Omental fat pad (tissue), 4 donors: ENCODE results near the gene ACTL6A. TPM values are rescaled to one million over a fixed set of nuclear protein-coding genes. Genes with fewer than 3 reads are reported as not detected.

Experiments
- ATAC-seq: fragments of 150-250 bp; one replicate; pipeline ENCODE4 v1.9.1; 2016; ENCODE audit warnings: mild to moderate bottlenecking, moderate library complexity; ENCODE audit not compliant: low FRiP score
- DNase-seq: peaks from one replicate; pipeline ENCODE4 v3.0.0-alpha.2; 2019; ENCODE audit warnings: low spot score
- total RNA-seq, 4 donors: library from RNA; depleted of rRNA; stranded (reverse); fragments of >200 nt; gene quantifications; one replicate each; pipeline ENCODE4 v1.1.0, GENCODE V29; 2016
- TF ChIP-seq, protein P1 (sequence below), 3 donors: fragments of 450-650 bp; IDR thresholded peaks; one replicate each; pipeline ENCODE4 v1.5.1; 2016 to 2017; ENCODE audit warnings: antibody characterized with exemption in 3 of 3, mild to moderate bottlenecking in 3 of 3, moderate library complexity in 2 of 3

Gene ACTL6A
- total RNA-seq, 4 donors from 2014 or later = 25.6 to 50.4 (median 33.4) TPM

DNA sequence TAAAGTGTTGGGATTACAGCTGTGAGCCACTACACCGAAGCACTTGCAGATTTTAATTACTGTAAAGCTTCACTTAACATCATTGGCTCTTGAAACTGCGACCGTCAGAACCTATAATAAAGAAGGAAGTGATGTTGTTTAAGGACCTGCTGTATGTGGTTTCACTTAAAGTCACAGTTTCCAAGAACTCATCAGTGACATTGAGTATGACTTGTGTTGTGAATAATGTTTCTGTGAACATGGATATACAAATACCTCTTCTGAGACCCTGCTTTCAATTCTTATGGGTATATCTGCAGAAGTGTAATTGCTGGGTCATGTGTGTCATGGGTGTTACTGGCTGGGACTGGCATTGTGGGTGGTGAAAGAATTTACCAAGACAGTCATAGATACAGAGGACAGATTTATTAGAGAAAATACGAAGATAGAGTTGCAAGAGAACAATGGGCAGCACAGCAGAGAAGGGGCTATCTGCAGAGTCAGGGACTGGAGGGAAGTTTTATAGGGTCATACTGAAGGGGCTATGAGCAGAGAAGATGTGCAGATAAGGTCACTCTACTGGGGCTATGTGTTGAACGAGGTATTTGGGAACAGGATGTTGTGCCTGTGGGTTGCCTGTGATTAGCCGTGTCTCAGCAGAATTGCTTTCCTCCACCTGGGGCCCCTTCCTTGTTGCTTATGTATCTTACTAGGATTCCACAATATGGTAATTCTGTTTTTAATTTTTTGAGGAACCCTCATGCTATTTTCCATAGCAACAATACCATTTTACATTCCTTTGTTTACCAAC is 46.4 kb downstream of the ACTL6A start:
- no peak for ATAC-seq
- TF ChIP-seq, protein P1, sequence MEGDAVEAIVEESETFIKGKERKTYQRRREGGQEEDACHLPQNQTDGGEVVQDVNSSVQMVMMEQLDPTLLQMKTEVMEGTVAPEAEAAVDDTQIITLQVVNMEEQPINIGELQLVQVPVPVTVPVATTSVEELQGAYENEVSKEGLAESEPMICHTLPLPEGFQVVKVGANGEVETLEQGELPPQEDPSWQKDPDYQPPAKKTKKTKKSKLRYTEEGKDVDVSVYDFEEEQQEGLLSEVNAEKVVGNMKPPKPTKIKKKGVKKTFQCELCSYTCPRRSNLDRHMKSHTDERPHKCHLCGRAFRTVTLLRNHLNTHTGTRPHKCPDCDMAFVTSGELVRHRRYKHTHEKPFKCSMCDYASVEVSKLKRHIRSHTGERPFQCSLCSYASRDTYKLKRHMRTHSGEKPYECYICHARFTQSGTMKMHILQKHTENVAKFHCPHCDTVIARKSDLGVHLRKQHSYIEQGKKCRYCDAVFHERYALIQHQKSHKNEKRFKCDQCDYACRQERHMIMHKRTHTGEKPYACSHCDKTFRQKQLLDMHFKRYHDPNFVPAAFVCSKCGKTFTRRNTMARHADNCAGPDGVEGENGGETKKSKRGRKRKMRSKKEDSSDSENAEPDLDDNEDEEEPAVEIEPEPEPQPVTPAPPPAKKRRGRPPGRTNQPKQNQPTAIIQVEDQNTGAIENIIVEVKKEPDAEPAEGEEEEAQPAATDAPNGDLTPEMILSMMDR (IDR thresholded peaks at IDR 0.05) = no peak
- no peak for DNase-seq

GRCh38 chr3:179610066-179610465 is 47.3 kb downstream of the ACTL6A start:
- ATAC-seq = no peak
- DNase-seq = no peak
- TF ChIP-seq, protein P1 (IDR thresholded peaks at IDR 0.05) = no peak

DNA sequence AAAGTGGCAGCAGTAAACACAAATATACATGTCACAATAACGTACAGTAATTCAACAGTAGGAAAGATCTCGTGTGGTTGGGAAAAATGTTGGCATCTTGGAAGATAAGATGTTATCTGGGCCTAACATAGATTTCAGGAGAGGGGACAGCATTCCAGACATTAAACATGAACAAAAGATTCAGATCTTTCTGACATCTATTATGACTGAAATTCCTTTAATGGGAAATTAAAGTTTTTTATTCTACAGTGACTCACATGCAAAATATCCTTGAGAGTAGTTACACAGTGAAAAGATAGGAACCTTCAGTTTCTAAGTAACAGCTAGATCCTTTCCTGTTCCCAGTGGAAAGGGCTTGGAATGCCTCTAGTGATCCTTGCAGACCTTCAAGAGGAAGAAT is 51.1 kb downstream of the ACTL6A start:
- TF ChIP-seq, protein P1 (IDR thresholded peaks at IDR 0.05) = no peak
- ATAC-seq (no peak), DNase-seq (no peak)

DNA sequence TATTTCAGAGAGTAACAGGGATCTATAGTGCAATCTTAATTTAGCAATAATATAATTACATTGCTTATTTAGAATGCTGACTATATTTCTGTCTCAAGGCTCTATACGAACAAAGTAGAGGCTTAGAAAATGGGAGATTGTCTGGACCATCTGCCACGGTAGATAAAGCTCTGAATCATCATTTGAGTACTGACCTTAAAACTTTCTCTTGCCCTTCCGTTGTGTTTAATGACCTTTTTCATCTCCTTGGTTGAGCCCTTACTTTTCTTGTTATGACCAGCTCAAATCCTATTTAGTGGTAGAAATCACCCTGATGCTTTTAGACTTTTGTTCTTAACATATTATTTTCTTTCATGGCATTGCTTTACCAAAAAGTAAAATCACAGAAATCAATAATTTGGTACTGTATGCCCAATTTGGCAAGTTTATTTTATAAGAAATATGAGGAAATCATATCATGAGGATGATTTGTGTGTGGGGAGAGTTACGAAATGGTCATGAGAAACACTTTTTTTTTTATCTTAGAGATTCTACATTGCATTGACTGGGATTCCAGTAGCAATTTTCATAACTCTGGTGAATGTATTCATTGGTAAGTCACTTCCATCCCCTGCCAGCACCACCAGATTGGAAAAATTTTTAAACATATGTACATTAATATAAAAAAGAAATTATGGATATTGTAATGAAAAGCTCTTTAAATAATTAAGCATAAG is 52.9 kb downstream of the ACTL6A start:
- no peak for ATAC-seq
- no peak for DNase-seq
- TF ChIP-seq, protein P1 (IDR thresholded peaks at IDR 0.05) = no peak

DNA sequence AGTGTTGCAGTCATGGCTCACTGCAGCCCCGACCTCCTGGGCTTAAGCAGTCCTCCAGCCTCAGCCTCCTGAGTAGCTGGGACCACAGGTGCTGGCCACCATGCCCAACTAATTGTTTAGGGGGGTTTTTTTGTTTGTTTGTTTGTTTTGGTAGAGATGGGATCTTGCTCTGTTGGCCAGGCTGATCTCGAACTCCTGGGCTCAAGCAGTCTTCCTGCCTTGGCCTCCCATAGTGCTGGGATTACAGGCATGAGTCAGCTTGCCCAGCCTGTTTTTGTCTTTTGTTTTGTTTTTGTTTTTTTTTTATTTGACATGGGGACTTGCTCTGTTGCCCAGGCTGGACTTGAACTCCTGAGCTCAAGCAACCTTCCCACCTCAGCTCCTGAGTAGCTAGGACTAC is 59.3 kb downstream of the ACTL6A start:
- TF ChIP-seq, protein P1 (IDR thresholded peaks at IDR 0.05) = no peak
- DNase-seq (no peak), ATAC-seq (no peak)

- TF ChIP-seq, protein P1 (IDR thresholded peaks at IDR 0.05) = no peak
- ATAC-seq (no peak), DNase-seq (no peak)
Observed at GRCh38 chr3:179624451-179624850, 61.7 kb downstream of the ACTL6A start.
